ENCODE measurements around the gene PRR9. TPM values are rescaled to one million over a fixed set of nuclear protein-coding genes. Genes with fewer than 3 reads are reported as not detected.

PRR9 gene
- total RNA-seq, 2 experiments from 2014 or later, result not detected

DNA sequence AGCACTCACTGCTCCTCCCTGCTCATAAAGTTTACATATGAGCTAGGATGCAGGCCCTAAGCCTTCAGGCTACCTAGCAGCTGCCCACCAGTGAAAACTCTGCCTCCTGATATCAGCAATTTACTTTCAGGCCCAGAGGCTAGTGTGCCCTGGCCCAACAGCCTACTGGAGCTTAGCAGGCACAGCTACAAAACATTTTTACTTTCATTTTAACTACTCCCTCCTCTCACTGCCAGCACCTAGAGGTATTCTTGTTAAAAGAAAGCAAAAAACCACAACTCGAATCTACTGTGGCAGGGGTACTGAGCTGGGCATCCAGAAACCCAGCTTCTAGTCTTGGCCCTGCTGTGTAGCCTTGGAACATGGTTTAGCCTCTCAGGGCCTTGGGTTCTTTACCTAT is 36.3 kb downstream of the PRR9 start:
- intact Hi-C loops (cut with micrococcal nuclease), result no loop called here
- H3K9me3 Mint-ChIP-seq, result no peaks in the 10 kb centered on the region
- CTCF ChIA-PET, result interaction anchor here (0.6 to 0.7 kb wide), 2 partner anchors 9 to 36 kb away, joined by 3 read pairs; no protein-coding TSS in a partner anchor
- no peaks in the 10 kb centered on the region for H3K4me1 Mint-ChIP-seq (ENCODE audit: low read depth)
- no peak overlapping the region for H3K4me3 Mint-ChIP-seq
- no peaks in the 10 kb centered on the region for H3K36me3 Mint-ChIP-seq (ENCODE audit: low read depth)
- H3K27me3 Mint-ChIP-seq (ENCODE audit: low read depth), result peaks cover 15% of the 10 kb centered on the region
- DNase-seq, result no peak
- H3K27ac Mint-ChIP-seq, result no peak overlapping the region

DNA sequence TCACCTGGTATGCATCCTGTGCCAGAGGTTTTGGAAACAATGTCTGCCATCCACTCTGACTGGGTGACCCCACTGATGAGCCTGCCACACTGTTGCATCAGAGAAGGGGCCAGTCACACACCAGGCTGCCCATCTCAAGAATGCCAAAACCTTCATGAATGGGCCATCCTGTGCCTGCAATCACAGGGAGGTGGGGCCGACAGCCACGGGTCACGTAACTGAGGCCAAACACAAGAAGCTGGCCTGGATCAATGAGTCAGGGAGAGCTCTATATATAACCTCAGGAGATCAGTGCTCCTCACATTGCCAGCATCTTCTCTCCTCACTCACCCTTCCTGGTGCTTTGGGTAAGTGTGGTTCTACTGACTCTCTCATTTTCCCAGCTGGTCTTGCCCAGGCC is 42.0 kb downstream of the PRR9 start, which contains the start of gene LORICRIN:
TSS of gene LORICRIN (plus strand) at position 301 of the 400 bp plus-strand sequence. CDS start 1,263 bp downstream, outside the sequence.
- Mint-ChIP-seq H3K36me3 (ENCODE audit: low read depth) (no peaks in the 10 kb centered on the region), H3K4me3 (peak within 1 kb of the TSS; percentile 33), H3K27me3 (ENCODE audit: low read depth) (peaks cover 38% of the 10 kb centered on the region), H3K27ac (no peak within 1 kb of the TSS), H3K4me1 (ENCODE audit: low read depth) (peaks cover 22% of the 10 kb centered on the region), H3K9me3 (no peaks in the 10 kb centered on the region)
- no peak for DNase-seq
- CTCF ChIA-PET, result interaction anchor here (1.1 to 1.3 kb wide), 2 partner anchors 10 to 29 kb away, joined by 3 to 6 read pairs; no protein-coding TSS in a partner anchor
- intact Hi-C loops (cut with micrococcal nuclease), result no loop called here

DNA sequence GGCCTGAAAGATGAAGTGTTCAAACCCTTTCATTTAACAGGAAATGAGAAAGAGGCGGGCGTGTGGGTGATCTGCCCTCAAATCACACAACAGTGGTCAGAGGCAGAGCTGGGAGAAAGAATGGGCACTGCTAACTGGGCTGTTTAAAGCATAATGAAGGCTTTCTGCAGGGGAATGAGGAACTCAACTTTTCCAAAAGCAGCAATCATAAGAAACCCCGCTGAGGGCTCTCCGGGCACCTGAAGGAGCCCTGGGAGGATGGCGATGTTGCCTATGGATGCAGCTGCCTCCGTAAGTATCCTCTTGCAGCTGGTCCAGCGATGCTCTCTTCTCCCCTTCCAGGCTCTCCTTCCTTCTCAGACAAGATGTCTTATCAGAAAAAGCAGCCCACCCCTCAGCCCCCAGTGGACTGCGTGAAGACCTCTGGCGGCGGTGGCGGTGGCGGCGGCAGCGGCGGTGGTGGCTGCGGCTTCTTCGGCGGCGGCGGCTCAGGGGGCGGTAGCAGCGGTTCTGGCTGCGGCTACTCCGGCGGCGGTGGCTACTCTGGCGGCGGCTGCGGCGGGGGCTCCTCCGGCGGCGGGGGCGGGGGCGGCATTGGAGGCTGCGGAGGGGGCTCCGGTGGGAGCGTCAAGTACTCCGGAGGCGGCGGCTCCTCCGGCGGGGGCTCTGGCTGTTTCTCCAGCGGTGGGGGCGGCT is 43.3 kb downstream of the PRR9 start:
- Mint-ChIP-seq H3K4me3 (peak overlapping the region; percentile 33), H3K36me3 (ENCODE audit: low read depth) (no peaks in the 10 kb centered on the region), H3K9me3 (no peaks in the 10 kb centered on the region), H3K4me1 (ENCODE audit: low read depth) (peaks cover 22% of the 10 kb centered on the region), H3K27ac (no peak overlapping the region), H3K27me3 (ENCODE audit: low read depth) (peaks cover 42% of the 10 kb centered on the region)
- DNase-seq, result peak; percentile 23
- CTCF ChIA-PET, result interaction anchor here (1.1 kb wide), 1 partner anchor 11 kb away, joined by 3 read pairs; no protein-coding TSS in a partner anchor
- intact Hi-C loops (cut with micrococcal nuclease), result no loop called here

DNA sequence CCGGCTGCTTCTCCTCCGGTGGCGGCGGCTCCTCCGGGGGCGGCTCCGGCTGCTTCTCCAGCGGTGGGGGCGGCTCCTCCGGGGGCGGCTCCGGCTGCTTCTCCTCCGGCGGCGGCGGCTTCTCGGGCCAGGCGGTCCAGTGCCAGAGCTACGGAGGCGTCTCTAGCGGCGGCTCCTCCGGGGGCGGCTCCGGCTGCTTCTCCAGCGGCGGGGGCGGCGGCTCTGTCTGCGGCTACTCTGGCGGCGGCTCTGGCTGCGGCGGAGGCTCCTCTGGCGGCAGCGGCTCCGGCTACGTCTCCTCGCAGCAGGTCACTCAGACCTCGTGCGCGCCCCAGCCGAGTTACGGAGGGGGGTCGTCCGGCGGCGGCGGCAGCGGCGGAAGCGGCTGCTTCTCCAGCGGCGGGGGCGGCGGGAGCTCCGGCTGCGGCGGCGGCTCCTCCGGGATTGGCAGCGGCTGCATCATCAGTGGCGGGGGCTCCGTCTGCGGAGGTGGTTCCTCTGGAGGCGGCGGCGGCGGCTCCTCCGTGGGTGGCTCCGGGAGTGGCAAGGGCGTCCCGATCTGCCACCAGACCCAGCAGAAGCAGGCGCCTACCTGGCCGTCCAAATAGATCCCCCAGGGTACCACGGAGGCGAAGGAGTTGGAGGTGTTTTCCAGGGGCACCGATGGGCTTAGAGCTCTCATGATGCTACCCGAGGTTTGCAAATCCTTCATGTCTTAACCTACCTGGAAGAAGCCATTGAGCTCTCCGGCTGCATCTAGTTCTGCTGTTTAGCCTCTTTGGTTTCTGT is 44.1 kb downstream of the PRR9 start:
- Mint-ChIP-seq H3K27me3 (ENCODE audit: low read depth) (peaks cover 48% of the 10 kb centered on the region), H3K4me3 (peak overlapping the region; percentile 38), H3K27ac (no peak overlapping the region), H3K4me1 (ENCODE audit: low read depth) (peaks cover 22% of the 10 kb centered on the region), H3K9me3 (no peaks in the 10 kb centered on the region), H3K36me3 (ENCODE audit: low read depth) (no peaks in the 10 kb centered on the region)
- CTCF ChIA-PET, result interaction anchor here (1.9 kb wide), 1 partner anchor 234 kb away, joined by 4 read pairs; no protein-coding TSS in a partner anchor
- DNase-seq, result peak; percentile 23
- intact Hi-C loops (cut with micrococcal nuclease), result no loop called here

DNA sequence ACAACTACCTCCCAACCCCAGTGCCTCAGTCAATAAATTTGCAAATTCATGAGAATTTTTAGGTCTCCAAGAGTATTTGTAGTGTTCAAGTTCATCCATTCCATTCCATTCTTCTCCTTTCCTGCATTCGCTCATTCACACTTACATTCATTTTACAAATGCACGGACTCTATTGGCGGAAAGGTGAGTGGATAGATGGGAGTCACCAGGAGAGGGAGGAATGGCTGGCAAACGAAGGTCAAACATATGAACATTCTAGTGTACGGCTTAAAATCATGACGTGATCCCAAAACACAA is 44.6 kb downstream of the PRR9 start:
- no peaks in the 10 kb centered on the region for H3K36me3 Mint-ChIP-seq (ENCODE audit: low read depth)
- H3K4me3 Mint-ChIP-seq, result peak overlapping the region; percentile 38
- no peaks in the 10 kb centered on the region for H3K9me3 Mint-ChIP-seq
- intact Hi-C loops (cut with micrococcal nuclease), result no loop called here
- CTCF ChIA-PET, result interaction anchor here (0.6 to 1.9 kb wide), 2 partner anchors 8 to 233 kb away, joined by 3 to 4 read pairs; no protein-coding TSS in a partner anchor
- peaks cover 22% of the 10 kb centered on the region for H3K4me1 Mint-ChIP-seq (ENCODE audit: low read depth)
- H3K27me3 Mint-ChIP-seq (ENCODE audit: low read depth), result peaks cover 53% of the 10 kb centered on the region
- no peak overlapping the region for H3K27ac Mint-ChIP-seq
- DNase-seq, result no peak

DNA sequence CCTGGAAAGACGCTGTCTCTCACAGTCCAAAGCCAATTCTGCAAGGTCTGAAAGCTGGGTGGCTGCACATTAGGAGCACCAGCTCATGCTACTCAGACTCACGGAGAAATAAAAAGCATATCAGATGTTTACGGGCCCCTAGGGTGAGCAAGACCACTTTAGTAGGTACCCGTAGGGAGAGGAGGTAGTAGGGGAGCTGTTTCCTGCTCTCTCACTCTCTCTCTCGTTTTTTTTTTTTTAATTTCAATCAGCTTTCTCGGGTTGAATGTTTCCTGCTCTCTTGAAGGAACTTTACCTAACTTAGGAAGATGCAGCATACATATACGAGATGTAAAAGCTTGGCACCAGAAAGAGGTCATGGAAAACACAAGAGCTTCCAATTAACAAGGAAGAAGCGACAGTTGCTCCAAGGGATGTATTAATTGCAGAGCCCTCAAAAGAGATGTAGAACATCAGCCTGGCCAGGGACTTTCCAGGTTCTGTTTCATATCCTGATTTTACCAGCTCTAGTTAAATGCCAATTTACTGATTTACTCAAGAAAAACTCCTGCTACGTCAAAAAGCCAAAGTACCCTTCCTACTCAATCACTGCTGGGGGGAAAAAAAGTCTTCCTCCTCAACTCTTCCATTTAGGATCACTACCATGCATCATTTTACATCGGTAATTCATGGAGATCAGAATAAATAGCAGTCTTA is 45.2 kb downstream of the PRR9 start:
- DNase-seq, result no peak
- no peak overlapping the region for H3K27ac Mint-ChIP-seq
- no peaks in the 10 kb centered on the region for H3K9me3 Mint-ChIP-seq
- peaks cover 54% of the 10 kb centered on the region for H3K27me3 Mint-ChIP-seq (ENCODE audit: low read depth)
- intact Hi-C loops (cut with micrococcal nuclease), result no loop called here
- H3K4me1 Mint-ChIP-seq (ENCODE audit: low read depth), result peaks cover 22% of the 10 kb centered on the region
- H3K36me3 Mint-ChIP-seq (ENCODE audit: low read depth), result no peaks in the 10 kb centered on the region
- peak overlapping the region; percentile 10 for H3K4me3 Mint-ChIP-seq
- CTCF ChIA-PET, result interaction anchor here (0.6 to 1.9 kb wide), 3 partner anchors 9 to 233 kb away, joined by 3 to 4 read pairs (median 4); no protein-coding TSS in a partner anchor

DNA sequence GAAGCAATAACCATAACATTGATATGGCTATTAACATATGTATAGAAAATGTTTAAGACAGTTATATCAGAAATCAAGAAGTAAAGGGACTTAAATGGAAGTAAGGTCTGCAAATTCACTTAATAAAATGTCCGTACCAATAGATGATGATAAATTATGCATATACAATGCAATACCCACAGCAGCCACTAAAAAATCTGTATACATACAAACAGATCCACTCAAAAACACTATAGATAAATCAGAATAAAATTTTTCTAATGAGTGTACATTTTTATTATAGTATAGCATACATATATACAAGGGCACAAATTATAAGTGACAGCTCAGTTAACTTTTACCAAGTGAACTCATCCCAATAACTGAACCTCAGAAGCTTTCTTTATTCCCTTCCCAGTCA is 48.1 kb downstream of the PRR9 start:
- no peak overlapping the region for H3K4me3 Mint-ChIP-seq
- peaks cover 60% of the 10 kb centered on the region for H3K27me3 Mint-ChIP-seq (ENCODE audit: low read depth)
- no peaks in the 10 kb centered on the region for H3K36me3 Mint-ChIP-seq (ENCODE audit: low read depth)
- H3K9me3 Mint-ChIP-seq, result no peaks in the 10 kb centered on the region
- DNase-seq, result no peak
- CTCF ChIA-PET, result no interaction called here
- H3K27ac Mint-ChIP-seq, result no peak overlapping the region
- intact Hi-C loops (cut with micrococcal nuclease), result no loop called here
- H3K4me1 Mint-ChIP-seq (ENCODE audit: low read depth), result peaks cover 19% of the 10 kb centered on the region

Other genes with a start within 250 kb of the PRR9 start
- not detected for gene SPRR4, start 246.9 kb upstream of the PRR9 start, total RNA-seq
- gene SPRR1A, start 233.5 kb upstream of the PRR9 start, total RNA-seq, result not detected
- not detected for gene SPRR3, start 215.8 kb upstream of the PRR9 start, total RNA-seq
- gene SPRR1B, start 186.4 kb upstream of the PRR9 start, total RNA-seq, result not detected
- not detected for gene SPRR2D, start 176.5 kb upstream of the PRR9 start, total RNA-seq
- not detected for gene SPRR2A, start 160.1 kb upstream of the PRR9 start, total RNA-seq
- gene SPRR2B, start 146.0 kb upstream of the PRR9 start, total RNA-seq, result not detected
- not detected for gene SPRR2E, start 123.1 kb upstream of the PRR9 start, total RNA-seq
- not detected for gene SPRR2F, start 104.1 kb upstream of the PRR9 start, total RNA-seq
- not detected for gene SPRR2G, start 66.7 kb upstream of the PRR9 start, total RNA-seq
- not detected for gene LELP1, start 14.2 kb upstream of the PRR9 start, total RNA-seq
- not detected for gene LORICRIN, start 42.1 kb downstream of the PRR9 start, total RNA-seq
- gene PGLYRP3, start 95.4 kb downstream of the PRR9 start, total RNA-seq, result not detected
- gene PGLYRP4, start 131.3 kb downstream of the PRR9 start, total RNA-seq, result not detected
- gene S100A9, start 140.3 kb downstream of the PRR9 start, total RNA-seq, result 1 to 10 TPM; 1.7 to 2.6 TPM
- gene S100A12, start 158.0 kb downstream of the PRR9 start, total RNA-seq, result not detected
- gene S100A8, start 173.5 kb downstream of the PRR9 start, total RNA-seq, result not detected
- gene S100A7A, start 198.9 kb downstream of the PRR9 start, total RNA-seq, result not detected
- not detected for gene S100A7, start 243.1 kb downstream of the PRR9 start, total RNA-seq